GM19351 (cell line): ENCODE results near the gene LAMA3.

Source experiments
- ATAC-seq: cut with Tn5 transposase; IDR thresholded peaks from one replicate; pipeline ENCODE4 v1.9.1; 2021; ENCODE audit warnings: mild to moderate bottlenecking, moderate library complexity; ENCODE audit not compliant: unreplicated experiment

The LAMA3 gene

GRCh38 chr18:23763343-23763742 is 74.1 kb downstream of the LAMA3 start:
- no peak for ATAC-seq

GRCh38 chr18:23765931-23766330 is 76.7 kb downstream of the LAMA3 start:
- no peak for ATAC-seq

GRCh38 chr18:23772327-23773024 is 83.2 kb downstream of the LAMA3 start:
- ATAC-seq, result no peak

GRCh38 chr18:23776306-23776705 is 87.1 kb downstream of the LAMA3 start:
- ATAC-seq, result no peak

- no peak for ATAC-seq
Observed at GRCh38 chr18:23778828-23779227, 89.6 kb downstream of the LAMA3 start.

GRCh38 chr18:23779696-23780303 is 90.5 kb downstream of the LAMA3 start:
- ATAC-seq, result no peak

GRCh38 chr18:23784832-23785245 is 95.6 kb downstream of the LAMA3 start:
- no peak for ATAC-seq

- no peak for ATAC-seq
Observed at GRCh38 chr18:23793051-23793450, 103.8 kb downstream of the LAMA3 start.

- no peak for ATAC-seq
Observed at GRCh38 chr18:23793985-23794867, 105.0 kb downstream of the LAMA3 start.

- ATAC-seq, result no peak
Observed at GRCh38 chr18:23798249-23798648, 109.0 kb downstream of the LAMA3 start.

GRCh38 chr18:23798824-23799223 is 109.6 kb downstream of the LAMA3 start:
- ATAC-seq, result no peak

GRCh38 chr18:23799540-23799939 is 110.3 kb downstream of the LAMA3 start:
- no peak for ATAC-seq

GRCh38 chr18:23800902-23801301 is 111.6 kb downstream of the LAMA3 start:
- ATAC-seq, result no peak

GRCh38 chr18:23802817-23803216 is 113.6 kb downstream of the LAMA3 start:
- no peak for ATAC-seq

GRCh38 chr18:23803755-23804154 is 114.5 kb downstream of the LAMA3 start:
- ATAC-seq, result no peak

GRCh38 chr18:23805898-23806297 is 116.6 kb downstream of the LAMA3 start:
- ATAC-seq, result no peak

GRCh38 chr18:23809415-23809814 is 120.2 kb downstream of the LAMA3 start:
- ATAC-seq, result no peak

- peak; percentile 73 for ATAC-seq
Observed at GRCh38 chr18:23810396-23810795, 121.1 kb downstream of the LAMA3 start.

GRCh38 chr18:23811176-23811575 is 121.9 kb downstream of the LAMA3 start:
- no peak for ATAC-seq

GRCh38 chr18:23812546-23813440 is 123.5 kb downstream of the LAMA3 start:
- no peak for ATAC-seq
